Right atrium auricular region (tissue), 2 donors: Measurements from ENCODE around the gene ELMO3. TPM values are rescaled to one million over a fixed set of nuclear protein-coding genes. Genes with fewer than 3 reads are reported as not detected.
A peak's percentile ranks its signal among the peaks of the same experiment; 100 is the strongest.

Experiments
- DNase-seq: peaks from one replicate; pipeline ENCODE4 v3.0.0-alpha.2; 2019; ENCODE audit warnings: low spot score
- H3K27ac ChIP-seq, 2 donors: fragments of 200-600 bp; sonication (generic); 1 replicate in 1 of 2; 2 replicates in 1 of 2; pipeline ENCODE4 v1.5.1; 2016 to 2019
- H3K27me3 ChIP-seq, 2 donors: fragments of 200-600 bp; sonication (generic); one replicate each; pipeline versions ENCODE4 v1.5.1 to v1.6.0; 2017 to 2019
- H3K36me3 ChIP-seq: fragments of 200-600 bp; sonication (generic); one replicate; pipeline ENCODE4 v1.5.1; 2016
- H3K4me1 ChIP-seq, 2 donors: fragments of 200-600 bp; sonication (generic); one replicate each; pipeline versions ENCODE4 v1.5.1 to v1.6.0; 2017 to 2019
- H3K4me3 ChIP-seq, 2 donors: fragments of 200-600 bp; sonication (generic); 1 replicate in 1 of 2; 2 replicates in 1 of 2; pipeline ENCODE4 v1.5.1; 2017 to 2019; ENCODE audit warnings: mild to moderate bottlenecking in 1 of 2, moderate library complexity in 1 of 2
- H3K9me3 ChIP-seq, 2 donors: fragments of 200-600 bp; sonication (generic); one replicate each; pipeline ENCODE4 v1.5.1; 2019
- total RNA-seq, 2 donors: library from RNA; depleted of rRNA; stranded (reverse); fragments of >200 nt; gene quantifications; one replicate each; pipeline ENCODE4 v1.1.0, GENCODE V29; 2016
- TF ChIP-seq, protein P1 (sequence below), 2 donors: fragments of 200-600 bp; sonication (generic); IDR thresholded peaks; one replicate each; pipeline ENCODE4 v1.5.1; 2019; ENCODE audit warnings: antibody characterized with exemption in 2 of 2

The ELMO3 gene
- total RNA-seq, 2 donors from 2014 or later: 0.37 to 2.2 TPM

DNA sequence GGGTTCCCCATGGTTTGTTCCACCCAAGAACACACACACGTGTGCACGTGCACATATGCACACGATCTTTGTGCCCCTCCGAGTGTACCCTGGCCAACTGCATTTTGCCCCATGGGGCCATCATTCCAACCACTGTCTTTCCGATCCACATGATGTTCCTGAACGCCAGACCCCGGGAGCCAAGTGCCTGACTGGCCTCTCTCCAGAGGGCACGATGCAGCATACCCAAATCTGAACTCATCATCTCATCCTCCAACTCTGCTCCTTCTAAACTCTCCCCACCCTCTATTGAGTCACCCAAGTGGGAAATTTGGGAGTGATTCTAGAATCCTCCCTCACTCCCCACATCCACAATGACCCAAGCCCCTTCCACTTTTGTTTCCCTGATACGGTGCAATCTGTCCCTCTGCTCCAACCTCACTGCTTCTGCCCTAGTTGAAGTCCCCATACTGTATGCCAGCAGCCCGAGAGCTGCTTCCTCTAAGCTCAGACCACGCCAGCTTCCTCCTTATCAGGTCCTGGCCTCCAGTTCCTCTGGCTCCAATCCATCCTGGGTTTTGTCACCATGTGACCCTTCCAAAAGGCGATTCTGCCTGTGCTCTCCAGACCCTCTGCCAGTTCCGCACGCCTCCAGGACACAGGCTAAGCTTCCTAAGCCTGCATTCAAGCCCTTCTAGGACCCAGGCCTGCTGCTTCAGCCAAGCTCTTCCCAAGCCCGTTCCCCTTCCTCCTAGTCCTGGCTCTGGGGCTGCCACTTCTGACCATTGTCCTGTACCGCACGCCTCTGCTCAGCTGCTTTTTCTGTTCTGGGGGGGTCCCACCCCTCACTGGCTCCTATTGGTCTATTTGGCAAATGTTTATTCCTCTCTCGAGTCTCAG is 17.9 kb downstream of the ELMO3 start:
- TF ChIP-seq, protein P1, sequence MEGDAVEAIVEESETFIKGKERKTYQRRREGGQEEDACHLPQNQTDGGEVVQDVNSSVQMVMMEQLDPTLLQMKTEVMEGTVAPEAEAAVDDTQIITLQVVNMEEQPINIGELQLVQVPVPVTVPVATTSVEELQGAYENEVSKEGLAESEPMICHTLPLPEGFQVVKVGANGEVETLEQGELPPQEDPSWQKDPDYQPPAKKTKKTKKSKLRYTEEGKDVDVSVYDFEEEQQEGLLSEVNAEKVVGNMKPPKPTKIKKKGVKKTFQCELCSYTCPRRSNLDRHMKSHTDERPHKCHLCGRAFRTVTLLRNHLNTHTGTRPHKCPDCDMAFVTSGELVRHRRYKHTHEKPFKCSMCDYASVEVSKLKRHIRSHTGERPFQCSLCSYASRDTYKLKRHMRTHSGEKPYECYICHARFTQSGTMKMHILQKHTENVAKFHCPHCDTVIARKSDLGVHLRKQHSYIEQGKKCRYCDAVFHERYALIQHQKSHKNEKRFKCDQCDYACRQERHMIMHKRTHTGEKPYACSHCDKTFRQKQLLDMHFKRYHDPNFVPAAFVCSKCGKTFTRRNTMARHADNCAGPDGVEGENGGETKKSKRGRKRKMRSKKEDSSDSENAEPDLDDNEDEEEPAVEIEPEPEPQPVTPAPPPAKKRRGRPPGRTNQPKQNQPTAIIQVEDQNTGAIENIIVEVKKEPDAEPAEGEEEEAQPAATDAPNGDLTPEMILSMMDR (IDR thresholded peaks at IDR 0.05): no peak
- Histone ChIP-seq H3K27me3 (no peaks in the 10 kb centered on the region), H3K27ac (peak overlapping the region; percentile 72 to 74), H3K4me1 (peaks cover 0 to 22% of the 10 kb centered on the region in 2 donors), H3K9me3 (no peaks in the 10 kb centered on the region), H3K36me3 (no peaks in the 10 kb centered on the region), H3K4me3 (no peak overlapping the region)
- DNase-seq: peak; percentile 83

DNA sequence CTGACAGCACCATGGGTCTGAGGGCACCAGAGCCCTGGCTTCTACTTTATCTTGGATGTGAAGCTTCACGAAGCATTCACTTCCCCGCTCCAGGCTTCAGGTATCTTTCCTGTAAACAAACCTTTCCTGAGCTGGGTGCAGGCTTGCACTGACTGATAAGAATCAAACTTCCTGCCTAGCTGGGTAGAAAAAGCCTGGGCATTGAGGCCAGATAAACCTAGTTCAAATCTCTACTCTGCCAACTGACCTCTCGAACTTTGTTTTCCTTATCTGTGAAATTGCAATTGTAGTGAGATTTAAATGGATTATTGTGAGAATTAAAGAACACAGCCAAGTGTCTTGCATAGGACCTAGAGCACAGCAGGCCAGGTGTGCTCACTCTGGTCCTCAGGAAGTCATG is 25.1 kb downstream of the ELMO3 start:
- peaks cover 10% of the 10 kb centered on the region for H3K36me3 ChIP-seq
- DNase-seq: no peak
- peaks cover 0 to 19% of the 10 kb centered on the region in 2 donors for H3K4me1 ChIP-seq
- no peaks in the 10 kb centered on the region for H3K9me3 ChIP-seq
- TF ChIP-seq, protein P1 (IDR thresholded peaks at IDR 0.05): no peak
- no peak overlapping the region for H3K27ac ChIP-seq
- no peaks in the 10 kb centered on the region for H3K27me3 ChIP-seq
- no peak overlapping the region for H3K4me3 ChIP-seq

DNA sequence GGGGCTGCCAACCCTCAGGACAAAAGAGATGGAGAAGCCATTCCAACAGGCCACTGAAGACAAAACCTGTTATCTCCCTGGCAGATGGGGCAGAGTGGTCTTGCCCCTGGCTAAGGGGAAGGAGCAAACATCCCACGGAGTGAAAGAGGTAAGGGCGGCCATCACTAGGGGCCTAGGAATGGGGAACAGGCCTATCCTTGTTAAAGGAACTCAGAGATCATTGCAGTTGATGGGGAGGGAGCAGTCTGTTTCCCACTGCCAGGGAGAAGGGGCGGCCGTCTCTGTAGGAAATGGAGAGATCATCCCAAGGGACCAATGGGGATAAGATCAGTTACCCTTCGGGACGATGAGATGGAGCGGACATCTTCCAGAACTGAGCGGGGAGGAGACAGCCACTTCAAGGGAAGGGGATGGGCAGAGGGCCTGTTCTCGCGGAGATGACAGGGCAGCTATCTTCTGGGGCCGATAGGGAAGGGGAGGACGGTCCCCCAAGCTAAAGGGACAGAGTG is 27.4 kb downstream of the ELMO3 start:
- Histone ChIP-seq H3K27me3 (no peaks in the 10 kb centered on the region), H3K4me1 (peaks cover 0 to 19% of the 10 kb centered on the region in 2 donors), H3K9me3 (no peaks in the 10 kb centered on the region), H3K36me3 (peaks cover 33% of the 10 kb centered on the region), H3K4me3 (peak overlapping the region; percentile 78 to 93), H3K27ac (peak overlapping the region; percentile 81 to 86)
- TF ChIP-seq, protein P1 (IDR thresholded peaks at IDR 0.05): no peak
- DNase-seq: no peak

DNA sequence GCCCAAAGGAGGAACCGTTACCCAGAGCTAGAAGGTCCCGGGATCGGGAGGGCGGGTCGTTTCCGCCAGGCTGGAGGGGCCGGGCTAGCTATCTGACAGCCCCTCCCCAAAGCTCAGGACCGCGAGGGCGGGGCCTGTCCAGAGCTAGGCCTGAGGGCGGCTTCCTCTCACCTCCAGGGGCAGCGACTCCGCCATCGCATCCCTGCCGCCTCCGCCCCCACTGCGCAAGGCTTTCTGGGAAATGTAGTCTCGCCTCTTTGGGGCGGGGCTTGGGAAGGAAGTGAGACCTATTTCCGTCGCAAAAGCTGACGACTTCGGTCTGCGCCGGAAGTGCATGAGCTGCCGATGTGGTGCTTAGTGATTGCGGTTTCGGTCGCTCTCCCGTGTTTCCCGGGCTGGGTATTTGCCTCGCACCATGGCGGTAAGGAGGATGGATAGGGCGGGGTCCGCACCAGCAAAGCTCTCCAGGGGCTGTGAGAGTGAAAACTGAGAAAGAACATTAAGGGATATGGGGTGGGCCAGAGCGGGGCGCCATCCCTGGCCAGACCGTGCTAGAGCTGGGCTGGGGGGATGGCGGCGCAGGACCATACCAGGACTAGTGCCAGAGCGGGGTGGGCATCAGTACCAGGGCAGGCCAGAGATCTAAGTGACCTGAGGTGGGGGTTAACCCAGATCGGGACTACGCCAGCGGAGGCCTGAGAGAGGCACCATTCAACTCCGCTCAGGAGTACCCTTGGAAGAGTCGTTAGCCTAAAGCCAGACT is 28.1 kb downstream of the ELMO3 start, which contains the start of gene TMEM208:
TSS of gene TMEM208 (plus strand) at position 327 of the 763 bp plus-strand sequence. CDS start at position 416, 89 bp downstream.
- no peaks in the 10 kb centered on the region for H3K9me3 ChIP-seq
- H3K4me3 ChIP-seq: peak within 1 kb of the TSS; percentile 78 to 93
- peaks cover 0 to 19% of the 10 kb centered on the region in 2 donors for H3K4me1 ChIP-seq
- H3K36me3 ChIP-seq: peaks cover 40% of the 10 kb centered on the region
- TF ChIP-seq, protein P1 (IDR thresholded peaks at IDR 0.05): peak in 1 of 2 donors; percentile 22
- peak; percentile 98 for DNase-seq
- H3K27me3 ChIP-seq: no peaks in the 10 kb centered on the region
- H3K27ac ChIP-seq: peak within 1 kb of the TSS; percentile 81 to 86

DNA sequence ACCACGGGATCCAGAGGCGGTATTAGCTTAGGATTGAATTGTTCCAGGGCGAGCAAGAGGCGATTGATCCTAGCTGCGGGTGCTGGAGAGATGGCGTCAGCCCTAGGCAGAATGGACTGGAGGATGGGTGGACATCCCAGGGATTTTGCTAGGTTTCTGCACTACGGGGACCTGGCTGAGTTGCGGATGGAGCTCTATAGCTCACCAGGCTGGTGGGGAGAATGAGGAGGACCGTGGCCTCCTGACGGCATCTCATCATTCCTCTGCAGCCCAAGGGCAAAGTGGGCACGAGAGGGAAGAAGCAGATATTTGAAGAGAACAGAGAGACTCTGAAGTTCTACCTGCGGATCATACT is 28.6 kb downstream of the ELMO3 start:
- no peaks in the 10 kb centered on the region for H3K9me3 ChIP-seq
- no peaks in the 10 kb centered on the region for H3K27me3 ChIP-seq
- H3K4me1 ChIP-seq: peaks cover 0 to 19% of the 10 kb centered on the region in 2 donors
- DNase-seq: no peak
- peak overlapping the region; percentile 81 to 86 for H3K27ac ChIP-seq
- H3K36me3 ChIP-seq: peaks cover 43% of the 10 kb centered on the region
- TF ChIP-seq, protein P1 (IDR thresholded peaks at IDR 0.05): no peak
- H3K4me3 ChIP-seq: peak overlapping the region; percentile 78 to 93
